Common myeloid progenitor, CD34-positive (primary cell): ENCODE data around the gene GPS2.

Experiments used
- CTCF ChIA-PET: fragments of 350-600 bp; sonication (Branson Sonifier 250); formaldehyde crosslinking; loops from one replicate; lab custom pipeline; 2021; ENCODE audit warnings: antibody characterized with exemption; lab: Charles Lee
- POLR2A ChIA-PET: fragments of 350-600 bp; sonication (Branson Sonifier 250); formaldehyde crosslinking; loops from one replicate; lab custom pipeline; 2021; ENCODE audit warnings: antibody characterized with exemption; lab: Charles Lee
- DNase-seq, 3 donors: peaks; one replicate each; pipeline versions ENCODE4 v3.0.0 to v3.0.0-alpha.2; 2013
- H3K27ac ChIP-seq, 2 experiments: 1 replicate in 1 of 2; 2 replicates in 1 of 2; pipeline ENCODE4 v1.7.0; 2013; ENCODE audit warnings: inconsistent platforms in 2 of 2, low read length in 2 of 2, mild to moderate bottlenecking in 2 of 2, low read depth in 1 of 2, moderate library complexity in 1 of 2; ENCODE audit not compliant: severe bottlenecking in 2 of 2, insufficient read depth in 1 of 2, poor library complexity in 1 of 2
- H3K27me3 ChIP-seq, 5 experiments: replicated peaks in 2 of 5; 1 replicate in 3 of 5; 2 replicates in 2 of 5; pipeline versions ENCODE4 v1.6.1 to v1.7.0; 2013; ENCODE audit warnings: low read length in 4 of 5, mild to moderate bottlenecking in 2 of 5, moderate library complexity in 2 of 5, inconsistent platforms in 1 of 5; ENCODE audit not compliant: insufficient read depth in 5 of 5, control insufficient read depth in 4 of 5
- H3K36me3 ChIP-seq, 4 experiments: 1 replicate in 2 of 4; 2 replicates in 2 of 4; pipeline versions ENCODE4 v1.6.1 to v1.7.0; 2013; ENCODE audit warnings: low read length in 3 of 4, control low read depth in 1 of 4, mild to moderate bottlenecking in 1 of 4; ENCODE audit not compliant: control insufficient read depth in 4 of 4, insufficient read depth in 4 of 4
- H3K4me1 ChIP-seq, 4 experiments: 1 replicate in 3 of 4; 2 replicates in 1 of 4; pipeline versions ENCODE4 v1.6.1 to v1.7.1; 2013; ENCODE audit warnings: low read length in 3 of 4, mild to moderate bottlenecking in 3 of 4, control low read depth in 1 of 4, inconsistent platforms in 1 of 4, moderate library complexity in 1 of 4; ENCODE audit not compliant: control insufficient read depth in 4 of 4, insufficient read depth in 4 of 4; ENCODE audit errors: control extremely low read depth in 1 of 4
- H3K4me3 ChIP-seq, 7 experiments: 1 replicate in 4 of 7; 2 replicates in 3 of 7; pipeline versions ENCODE4 v1.5.1 to v1.7.0; 2013; ENCODE audit warnings: mild to moderate bottlenecking in 7 of 7, low read length in 6 of 7, moderate library complexity in 6 of 7, inconsistent platforms in 2 of 7, low read depth in 2 of 7, control low read depth in 1 of 7; ENCODE audit not compliant: insufficient read depth in 4 of 7, control insufficient read depth in 1 of 7; ENCODE audit errors: extremely low read depth in 1 of 7
- H3K9me3 ChIP-seq, 5 experiments: 1 replicate in 4 of 5; 2 replicates in 1 of 5; pipeline versions ENCODE4 v1.6.1 to v1.7.1; 2013; ENCODE audit warnings: low read length in 4 of 5, mild to moderate bottlenecking in 2 of 5, inconsistent platforms in 1 of 5, low read depth in 1 of 5, moderate library complexity in 1 of 5; ENCODE audit not compliant: control insufficient read depth in 4 of 5, insufficient read depth in 2 of 5; ENCODE audit errors: control extremely low read depth in 1 of 5
- WGBS: methylation state at CpG from one replicate; pipeline ENCODE4 v1.1.5; 2013; ENCODE audit not compliant: insufficient coverage; 5-methylcytosine and 5-hydroxymethylcytosine counted together

The GPS2 gene

DNA sequence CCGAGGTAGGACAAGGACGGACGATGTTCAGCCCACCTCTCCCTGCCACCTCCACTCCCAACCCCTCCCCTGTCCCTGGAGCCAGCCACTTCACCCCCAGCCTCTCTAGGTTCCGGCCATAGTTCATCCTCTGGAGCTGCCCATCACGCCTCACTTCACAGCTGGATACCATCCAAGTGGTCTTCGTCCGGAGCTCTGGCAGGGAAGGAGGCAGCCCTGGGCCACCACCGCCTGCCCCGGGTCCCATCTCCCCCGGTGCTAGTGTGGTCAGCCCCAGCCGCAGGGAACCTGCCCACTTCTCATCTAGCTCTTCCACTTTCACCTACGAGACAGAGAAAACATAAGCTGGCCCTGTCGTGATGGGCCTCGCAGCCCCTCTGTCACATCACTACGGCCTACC is 6.3 kb upstream of the GPS2 start:
- H3K9me3 ChIP-seq, result no peaks in the 10 kb centered on the region
- ChIA-PET POLR2A (no interaction called here), CTCF (interaction anchor here (0.9 to 12.8 kb wide), 4 partner anchors 8 to 276 kb away, joined by 3 to 314 read pairs (median 4); partner anchors contain the start of gene ACAP1)
- H3K27me3 ChIP-seq, result no peaks in the 10 kb centered on the region
- no peaks in the 10 kb centered on the region for H3K4me1 ChIP-seq
- WGBS, result 99% methylated on average over 14 of the region's 15 CpGs
- no peak for DNase-seq
- H3K27ac ChIP-seq, result no peak overlapping the region
- H3K36me3 ChIP-seq, result peaks cover 19 to 86% (median 75%) of the 10 kb centered on the region in 4 experiments
- H3K4me3 ChIP-seq, result no peak overlapping the region

DNA sequence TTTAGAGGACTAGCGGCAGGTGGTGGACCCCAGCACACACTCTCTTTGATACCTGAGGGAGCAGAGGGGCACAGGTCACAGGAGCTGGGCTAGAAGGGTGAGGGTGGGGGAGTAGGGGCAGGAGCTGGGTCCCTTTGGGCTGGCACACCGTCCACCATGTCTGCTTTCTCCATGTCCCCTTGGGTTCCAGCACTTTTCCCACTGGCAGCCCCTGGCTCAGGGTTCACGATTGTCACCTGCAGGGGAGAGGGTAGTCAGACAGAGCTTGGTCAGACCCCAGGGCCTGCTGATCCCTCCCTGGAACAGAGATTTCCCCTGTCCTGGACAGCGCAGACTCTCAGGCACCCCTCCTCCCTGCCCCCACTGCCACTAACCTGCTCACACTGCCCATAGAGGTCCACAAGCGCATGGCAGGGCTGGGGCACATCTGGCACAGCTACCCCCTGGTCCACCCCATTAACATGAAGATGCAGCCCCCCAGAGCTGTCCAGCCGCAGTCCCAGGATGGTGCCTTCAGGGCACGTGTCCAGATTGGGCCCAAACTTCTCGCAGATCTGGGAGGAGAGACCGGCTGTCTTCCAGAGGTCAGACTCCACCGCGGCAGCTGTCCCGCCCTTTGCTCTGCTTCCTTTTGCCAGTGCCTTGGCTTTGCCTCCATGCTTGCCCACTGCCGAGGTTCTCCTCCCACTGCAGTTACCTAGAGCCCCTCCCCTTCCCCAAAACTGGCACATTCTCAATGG is 3.1 kb upstream of the GPS2 start:
- DNase-seq, result no peak
- WGBS, result over 99% methylated on average over 9 of the region's 13 CpGs
- Histone ChIP-seq H3K36me3 (peaks cover 21 to 68% (median 59%) of the 10 kb centered on the region in 4 experiments), H3K4me1 (peaks cover 7 to 24% (median 19%) of the 10 kb centered on the region in 4 experiments), H3K9me3 (no peaks in the 10 kb centered on the region), H3K27ac (no peak overlapping the region), H3K4me3 (no peak overlapping the region), H3K27me3 (no peaks in the 10 kb centered on the region)
- POLR2A ChIA-PET, result no interaction called here
- CTCF ChIA-PET, result interaction anchor here (0.9 to 3.1 kb wide), 5 partner anchors 8 to 31 kb away, joined by 3 to 16 read pairs (median 4); no protein-coding TSS in a partner anchor

DNA sequence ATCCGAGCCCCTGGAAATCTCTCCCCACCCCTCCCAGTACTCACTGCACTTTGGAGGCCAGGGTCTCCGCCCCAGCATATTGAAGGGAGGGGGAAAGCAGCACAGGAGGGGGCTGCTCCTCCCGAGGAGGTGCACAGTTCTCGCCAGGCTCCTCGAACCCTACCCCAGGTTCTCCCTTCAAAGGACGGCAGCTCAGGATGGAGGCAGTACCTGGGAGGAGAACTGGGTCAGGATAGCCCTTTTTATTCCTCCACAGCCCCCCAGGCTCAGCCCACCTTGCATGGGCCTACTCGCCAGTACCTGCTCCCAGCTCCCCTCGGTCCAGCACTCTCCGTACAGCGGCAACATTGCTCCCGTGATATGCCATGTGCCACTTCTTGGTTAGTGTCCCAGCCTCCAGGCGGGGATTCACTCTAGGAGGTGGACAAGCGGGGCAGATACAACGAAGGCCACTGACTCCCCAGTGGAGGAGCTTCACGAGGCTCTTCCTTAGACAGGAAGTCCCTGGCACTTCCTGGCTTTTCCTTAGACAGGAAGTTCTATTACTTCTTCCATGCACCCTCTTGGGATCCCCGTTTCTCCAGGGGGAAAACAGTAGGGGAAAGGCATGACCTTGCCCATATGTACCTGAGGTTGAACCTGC is 2.1 kb upstream of the GPS2 start:
- ChIA-PET CTCF (interaction anchor here (0.9 to 3.1 kb wide), 4 partner anchors 9 to 32 kb away, joined by 3 to 16 read pairs (median 4); no protein-coding TSS in a partner anchor), POLR2A (no interaction called here)
- peaks cover 13 to 68% (median 55%) of the 10 kb centered on the region in 4 experiments for H3K36me3 ChIP-seq

DNA sequence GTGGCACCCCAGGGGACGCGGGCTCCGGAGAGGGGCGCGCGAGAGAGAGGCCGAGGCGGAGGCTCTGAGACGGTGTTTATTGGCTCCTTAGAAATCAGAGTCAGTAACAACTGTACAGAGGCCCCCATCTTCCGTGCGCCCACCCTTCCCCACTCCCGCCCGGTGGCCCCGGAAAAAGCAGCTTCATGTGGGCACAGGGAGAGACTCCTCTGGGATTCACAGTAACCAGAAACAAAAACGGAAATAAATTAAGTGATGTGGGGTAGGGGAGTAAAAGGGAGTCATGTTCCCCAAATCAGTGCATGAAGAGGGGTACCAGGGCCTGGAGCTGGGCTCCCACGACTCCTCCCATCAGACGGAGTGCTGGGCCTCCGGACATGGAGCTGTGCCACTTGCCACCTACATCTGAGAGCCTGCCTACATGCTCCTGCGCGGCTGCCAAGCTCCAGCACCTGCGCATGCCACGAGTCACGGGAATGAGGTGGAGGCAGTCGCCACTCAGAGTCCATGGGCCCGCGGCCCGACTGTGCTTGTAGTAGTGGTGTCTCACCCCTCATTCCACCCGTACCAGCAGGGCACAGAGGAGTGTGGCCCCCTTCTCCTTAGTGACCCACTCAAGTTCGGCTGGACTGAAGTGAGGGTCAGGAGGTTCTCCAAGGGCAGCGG is 543 bp upstream of the GPS2 start:
- no peak for DNase-seq
- H3K4me1 ChIP-seq, result peaks cover 7 to 34% (median 20%) of the 10 kb centered on the region in 4 experiments
- H3K27ac ChIP-seq, result peak overlapping the region; percentile 62 to 79
- CTCF ChIA-PET, result interaction anchor here (0.6 to 3.1 kb wide), 7 partner anchors 9 to 94 kb away, joined by 3 to 16 read pairs (median 4); partner anchors contain the start of gene TMEM95
- POLR2A ChIA-PET, result interaction anchor here (0.6 kb wide), 1 partner anchor 154 kb away, joined by 3 read pairs; no protein-coding TSS in a partner anchor
- no peaks in the 10 kb centered on the region for H3K27me3 ChIP-seq
- WGBS, result 56% methylated on average over 24 of the region's 30 CpGs
- H3K36me3 ChIP-seq, result peaks cover 18 to 65% (median 55%) of the 10 kb centered on the region in 4 experiments
- H3K9me3 ChIP-seq, result no peaks in the 10 kb centered on the region
- peak overlapping the region; percentile 53 to 92 (median 74) for H3K4me3 ChIP-seq

More for the DNA sequence above, 2.1 kb upstream of the GPS2 start:
- WGBS, result 92% methylated on average over 10 of the region's 16 CpGs
- H3K4me3 ChIP-seq, result no peak overlapping the region
- no peaks in the 10 kb centered on the region for H3K9me3 ChIP-seq
- H3K4me1 ChIP-seq, result peaks cover 7 to 28% (median 19%) of the 10 kb centered on the region in 4 experiments
- no peak for DNase-seq
- H3K27ac ChIP-seq, result no peak overlapping the region
- no peaks in the 10 kb centered on the region for H3K27me3 ChIP-seq

DNA sequence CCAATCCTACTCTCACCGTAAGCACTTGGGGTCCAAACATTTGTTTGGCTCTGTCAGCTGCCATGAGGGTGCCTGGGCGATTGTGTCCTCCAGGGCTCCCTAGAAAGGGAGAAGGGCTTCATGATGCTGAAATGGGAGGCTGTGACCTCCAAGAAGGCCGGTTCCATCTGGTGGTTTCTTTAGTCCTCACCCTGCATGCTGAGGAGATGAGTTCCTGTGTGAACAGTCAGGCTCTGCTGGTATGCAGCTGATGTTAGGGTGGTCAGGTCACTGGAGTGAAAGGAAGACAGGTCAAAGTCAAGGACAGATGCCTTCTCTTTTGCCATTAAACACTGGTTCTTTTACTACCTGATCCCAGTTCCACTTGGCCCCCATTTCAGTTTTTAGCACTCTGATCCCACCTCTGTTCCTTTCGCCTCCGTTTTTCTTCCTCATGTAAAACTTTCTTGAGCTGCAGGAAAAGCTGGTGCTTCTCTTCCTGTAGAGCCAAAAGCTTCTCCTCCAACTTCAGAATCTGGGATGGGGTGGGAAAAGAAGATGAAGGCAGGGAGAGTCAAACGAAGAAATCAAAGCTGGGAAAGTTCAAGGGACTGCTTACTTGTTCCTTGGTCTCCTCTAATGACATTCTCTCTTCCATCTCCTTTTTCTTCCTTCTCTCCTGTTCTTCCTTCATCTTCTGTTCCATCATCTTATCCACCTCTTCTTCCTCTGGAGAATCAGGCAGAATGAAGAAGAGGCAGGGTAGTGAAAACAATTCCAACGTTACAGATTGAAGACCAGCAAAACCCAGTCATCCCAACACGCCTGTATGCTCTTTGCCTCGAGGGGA is 1.1 kb downstream of the GPS2 start:
- peaks cover 16 to 50% (median 33%) of the 10 kb centered on the region in 4 experiments for H3K4me1 ChIP-seq
- peaks cover 24 to 71% (median 62%) of the 10 kb centered on the region in 4 experiments for H3K36me3 ChIP-seq
- no peaks in the 10 kb centered on the region for H3K9me3 ChIP-seq
- peak overlapping the region; percentile 53 to 92 (median 74) for H3K4me3 ChIP-seq
- no peaks in the 10 kb centered on the region for H3K27me3 ChIP-seq
- ChIA-PET POLR2A (interaction anchor here (0.5 to 1.2 kb wide), 3 partner anchors 22 to 189 kb away, joined by 3 to 6 read pairs (median 6); partner anchors contain the start of genes ACAP1 and TMEM256), CTCF (interaction anchor here (0.8 to 2.5 kb wide), 8 partner anchors 8 to 72 kb away, joined by 3 to 11 read pairs (median 4); no protein-coding TSS in a partner anchor)
- peak overlapping the region; percentile 62 to 79 for H3K27ac ChIP-seq
- 49% methylated on average over 7 of the region's 9 CpGs for WGBS
- DNase-seq, result peak in 2 of 3 donors; percentile 39 to 50
